Coronary artery (tissue), 2 donors: ENCODE measurements around the gene CFAP20DC.

ENCODE experiments used
- DNase-seq: peaks from one replicate; pipeline ENCODE4 v3.0.0-alpha.2; 2017; ENCODE audit warnings: low spot score
- H3K27ac ChIP-seq, 2 donors: fragments of 200-600 bp; sonication (generic); one replicate each; pipeline ENCODE4 v1.5.1; 2016 to 2019
- H3K4me3 ChIP-seq: fragments of 200-600 bp; sonication (generic); 2 replicates; pipeline ENCODE4 v1.5.1; 2016; ENCODE audit warnings: mild to moderate bottlenecking, moderate library complexity
- TF ChIP-seq, protein P1 (sequence below): fragments of 200-600 bp; sonication (generic); IDR thresholded peaks from one replicate; pipeline ENCODE4 v1.5.1; 2019; ENCODE audit warnings: antibody characterized with exemption

Gene CFAP20DC

DNA sequence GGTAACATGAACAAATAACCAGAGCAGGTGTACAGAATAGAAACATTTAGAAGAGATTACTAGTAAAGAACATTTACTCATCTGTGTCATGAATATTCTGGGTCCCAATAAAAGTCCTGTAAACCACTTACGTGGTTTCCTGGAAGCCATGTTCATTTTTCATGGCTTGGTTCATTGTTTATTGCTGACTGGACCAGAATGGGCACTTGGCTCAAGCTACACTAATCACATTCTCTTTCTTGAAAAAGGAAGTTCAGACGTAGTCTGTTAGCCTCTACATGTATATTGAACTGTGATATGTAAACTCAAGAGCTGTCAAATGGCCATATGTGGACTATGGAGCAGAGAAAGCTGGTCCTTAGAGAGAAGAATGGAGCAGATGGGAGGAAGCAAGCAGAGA is 244.9 kb downstream of the CFAP20DC start:
- Histone ChIP-seq H3K27ac (no peak overlapping the region), H3K4me3 (no peak overlapping the region)
- DNase-seq, result no peak
- TF ChIP-seq, protein P1, sequence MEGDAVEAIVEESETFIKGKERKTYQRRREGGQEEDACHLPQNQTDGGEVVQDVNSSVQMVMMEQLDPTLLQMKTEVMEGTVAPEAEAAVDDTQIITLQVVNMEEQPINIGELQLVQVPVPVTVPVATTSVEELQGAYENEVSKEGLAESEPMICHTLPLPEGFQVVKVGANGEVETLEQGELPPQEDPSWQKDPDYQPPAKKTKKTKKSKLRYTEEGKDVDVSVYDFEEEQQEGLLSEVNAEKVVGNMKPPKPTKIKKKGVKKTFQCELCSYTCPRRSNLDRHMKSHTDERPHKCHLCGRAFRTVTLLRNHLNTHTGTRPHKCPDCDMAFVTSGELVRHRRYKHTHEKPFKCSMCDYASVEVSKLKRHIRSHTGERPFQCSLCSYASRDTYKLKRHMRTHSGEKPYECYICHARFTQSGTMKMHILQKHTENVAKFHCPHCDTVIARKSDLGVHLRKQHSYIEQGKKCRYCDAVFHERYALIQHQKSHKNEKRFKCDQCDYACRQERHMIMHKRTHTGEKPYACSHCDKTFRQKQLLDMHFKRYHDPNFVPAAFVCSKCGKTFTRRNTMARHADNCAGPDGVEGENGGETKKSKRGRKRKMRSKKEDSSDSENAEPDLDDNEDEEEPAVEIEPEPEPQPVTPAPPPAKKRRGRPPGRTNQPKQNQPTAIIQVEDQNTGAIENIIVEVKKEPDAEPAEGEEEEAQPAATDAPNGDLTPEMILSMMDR, result no peak

DNA sequence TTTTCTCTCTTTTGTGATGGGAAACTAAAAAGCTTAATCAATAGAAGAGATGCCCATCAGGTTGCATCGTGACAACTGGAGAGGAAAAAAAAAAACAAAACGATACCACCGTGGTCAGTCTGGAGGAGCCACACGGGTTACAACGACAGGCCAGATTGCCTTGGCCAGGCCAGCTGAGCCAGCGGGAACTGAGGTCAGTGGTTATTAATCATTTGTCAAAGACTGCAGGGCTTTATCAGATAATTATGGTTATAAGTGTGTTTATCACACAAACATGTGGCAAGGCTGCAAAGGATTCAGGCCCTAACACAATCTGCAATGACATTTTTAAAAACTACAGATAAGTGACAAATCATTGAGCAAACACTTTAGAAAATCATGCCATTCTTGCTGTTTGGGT is 248.3 kb downstream of the CFAP20DC start:
- H3K27ac ChIP-seq, result no peak overlapping the region
- TF ChIP-seq, protein P1, result no peak
- DNase-seq, result no peak
- H3K4me3 ChIP-seq, result no peak overlapping the region

DNA sequence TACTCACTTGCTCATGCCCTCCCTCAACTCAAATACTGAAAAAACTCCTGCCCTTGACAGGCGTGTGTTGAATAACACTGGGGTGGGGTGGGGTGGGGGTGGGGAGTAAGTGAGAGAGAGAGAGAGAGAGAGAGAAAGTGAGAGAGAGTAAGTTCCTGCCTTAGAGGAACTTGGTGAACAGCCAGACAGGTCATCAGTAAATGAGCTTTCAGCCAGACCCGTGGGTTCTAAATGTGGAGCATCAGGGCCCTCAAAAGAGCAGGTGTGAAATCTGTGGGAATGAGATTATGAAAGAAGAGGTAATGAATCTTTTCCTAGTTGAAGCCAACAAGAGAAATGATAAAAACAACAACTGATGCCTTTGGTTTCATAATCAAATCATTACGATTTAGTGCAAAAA is 248.9 kb downstream of the CFAP20DC start:
- no peak overlapping the region for H3K4me3 ChIP-seq
- TF ChIP-seq, protein P1, result no peak

DNA sequence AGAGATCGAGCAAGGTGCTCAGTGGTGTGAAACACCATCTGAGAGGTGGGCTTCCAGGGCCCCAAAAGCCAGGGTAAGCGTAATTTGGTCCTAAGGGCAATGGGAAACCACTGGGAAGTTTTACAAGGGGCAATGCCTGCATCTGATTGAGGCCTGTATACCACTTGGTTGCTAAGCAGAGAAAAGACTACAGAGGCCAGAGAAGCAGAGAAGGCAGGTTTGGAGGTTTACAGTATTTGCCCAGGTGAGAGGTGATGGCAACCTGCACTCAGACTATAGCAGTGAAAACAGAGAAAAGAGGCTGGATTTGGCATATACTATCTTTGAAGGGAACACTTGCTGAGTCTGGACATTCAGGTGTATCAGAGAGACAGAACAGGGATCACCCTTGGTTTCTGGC is 249.8 kb downstream of the CFAP20DC start:
- TF ChIP-seq, protein P1, result no peak
- no peak for DNase-seq
- Histone ChIP-seq H3K4me3 (no peak overlapping the region), H3K27ac (no peak overlapping the region)

More for the DNA sequence above, 248.9 kb downstream of the CFAP20DC start:
- H3K27ac ChIP-seq, result no peak overlapping the region
- no peak for DNase-seq

DNA sequence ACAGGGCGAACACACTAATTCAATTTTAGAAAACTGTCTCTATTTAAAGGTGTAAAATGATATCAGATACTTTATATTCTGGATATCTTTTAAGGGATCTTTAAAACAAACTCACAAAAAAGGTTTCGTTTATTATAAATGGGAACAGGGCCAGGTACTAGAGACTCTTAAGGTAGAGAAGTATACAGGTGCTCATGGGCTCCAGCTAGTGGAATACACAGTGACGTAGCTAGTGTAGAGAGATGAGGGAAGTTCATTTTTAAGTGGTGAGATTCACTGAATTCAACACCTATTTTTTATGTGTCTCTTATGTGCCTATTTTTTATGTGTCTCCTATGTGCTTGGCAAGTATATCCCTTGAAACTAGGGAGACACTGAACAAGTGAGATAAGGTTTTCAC is 250.6 kb downstream of the CFAP20DC start:
- no peak overlapping the region for H3K4me3 ChIP-seq
- TF ChIP-seq, protein P1, result no peak
- no peak overlapping the region for H3K27ac ChIP-seq
- DNase-seq, result no peak

DNA sequence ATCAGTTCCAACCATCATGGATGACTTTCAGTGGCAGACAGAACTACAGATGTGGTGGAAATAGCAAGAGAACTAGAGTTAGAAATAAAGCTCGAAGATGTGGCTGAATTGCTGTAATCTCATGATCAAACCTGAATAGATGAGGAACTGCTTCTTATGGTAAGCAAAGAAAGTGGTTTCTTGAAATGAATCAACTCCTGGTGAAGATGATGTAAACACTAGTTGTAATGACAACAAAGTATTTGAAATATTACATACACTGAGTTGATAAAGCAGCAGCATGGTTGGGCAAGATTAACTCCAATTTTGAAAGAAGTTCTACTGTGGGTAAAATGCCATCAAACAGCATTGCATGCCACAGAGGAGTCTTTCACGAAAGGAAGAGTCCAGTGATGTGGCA is 251.5 kb downstream of the CFAP20DC start:
- TF ChIP-seq, protein P1, result no peak
- DNase-seq, result no peak
- H3K4me3 ChIP-seq, result no peak overlapping the region
- no peak overlapping the region for H3K27ac ChIP-seq

DNA sequence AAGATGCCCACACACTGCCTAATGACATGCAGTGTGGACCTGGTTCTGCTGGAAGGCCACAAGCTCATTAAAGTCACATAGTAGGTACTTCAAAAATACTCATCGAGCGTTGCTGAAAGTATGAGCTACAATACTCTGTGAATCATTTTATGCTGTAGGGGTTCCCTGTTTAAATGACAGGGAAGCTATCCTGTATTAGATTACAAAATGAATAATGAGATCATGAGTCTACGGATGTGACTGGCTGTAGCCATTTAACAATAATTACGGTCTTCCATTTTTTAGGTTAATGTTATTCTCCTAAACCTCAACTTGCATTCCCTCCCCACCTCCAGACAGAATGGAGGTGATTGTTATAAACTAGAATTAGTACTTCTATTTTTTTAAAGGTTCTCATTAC is 255.1 kb downstream of the CFAP20DC start:
- Histone ChIP-seq H3K4me3 (no peak overlapping the region), H3K27ac (no peak overlapping the region)
- TF ChIP-seq, protein P1, result no peak
- DNase-seq, result no peak
